H9 (cell line): ENCODE measurements around the gene ZBTB16. TPM values are rescaled to one million over a fixed set of nuclear protein-coding genes. Genes with fewer than 3 reads are reported as not detected.

ENCODE experiments used
- DNase-seq: peaks from one replicate; pipeline ENCODE4 v3.0.0-alpha.2; 2017
- H2AFZ ChIP-seq: one replicate; pipeline ENCODE4 v1.6.1; 2013; ENCODE audit warnings: mild to moderate bottlenecking, low read length, control low read depth, moderate library complexity
- H2AK5ac ChIP-seq: 2 replicates; pipeline ENCODE4 v1.6.1; 2013; ENCODE audit warnings: low read length, control low read depth, mixed read lengths; ENCODE audit not compliant: insufficient read length
- H2BK120ac ChIP-seq: one replicate; pipeline ENCODE4 v1.6.1; 2013; ENCODE audit warnings: low read depth, mild to moderate bottlenecking, low read length, control low read depth, inconsistent platforms; ENCODE audit not compliant: poor library complexity, severe bottlenecking
- H2BK12ac ChIP-seq: 2 replicates; pipeline ENCODE4 v1.6.1; 2013; ENCODE audit warnings: low read length, control low read depth, mixed read lengths, low read depth; ENCODE audit not compliant: insufficient read length
- H2BK15ac ChIP-seq: 2 replicates; pipeline ENCODE4 v1.6.1; 2013; ENCODE audit warnings: low read depth, low read length, control low read depth
- H2BK20ac ChIP-seq: one replicate; pipeline ENCODE4 v1.6.1; 2013; ENCODE audit warnings: low read depth, mild to moderate bottlenecking, low read length, control low read depth, inconsistent platforms; ENCODE audit not compliant: poor library complexity, severe bottlenecking
- H2BK5ac ChIP-seq: 2 replicates; pipeline ENCODE4 v1.6.1; 2013; ENCODE audit warnings: low read length, control low read depth, mixed read lengths; ENCODE audit not compliant: insufficient read length
- H3K14ac ChIP-seq: 2 replicates; pipeline ENCODE4 v1.6.1; 2013; ENCODE audit warnings: low read length, control low read depth; ENCODE audit not compliant: insufficient read depth
- H3K18ac ChIP-seq: 2 replicates; pipeline ENCODE4 v1.6.1; 2013; ENCODE audit warnings: low read depth, mild to moderate bottlenecking, mixed read lengths, low read length, control low read depth; ENCODE audit not compliant: insufficient read length
- H3K23ac ChIP-seq: 2 replicates; pipeline ENCODE4 v1.6.1; 2013; ENCODE audit warnings: low read length, control low read depth, mixed read lengths, low read depth; ENCODE audit not compliant: insufficient read length
- H3K23me2 ChIP-seq: 2 replicates; pipeline ENCODE4 v1.6.1; 2013; ENCODE audit warnings: low read depth, mild to moderate bottlenecking, mixed read lengths, low read length, control low read depth; ENCODE audit not compliant: insufficient read length, poor library complexity, severe bottlenecking
- H3K27ac ChIP-seq: 2 replicates; pipeline ENCODE4 v1.5.1; 2013; ENCODE audit warnings: low read length, control low read depth, mixed read lengths, low read depth; ENCODE audit not compliant: insufficient read length
- H3K27me3 ChIP-seq: 2 replicates; pipeline ENCODE4 v1.6.1; 2013; ENCODE audit warnings: low read length, control low read depth, inconsistent platforms; ENCODE audit not compliant: insufficient read depth
- H3K4ac ChIP-seq: 2 replicates; pipeline ENCODE4 v1.6.1; 2013; ENCODE audit warnings: low read depth, mild to moderate bottlenecking, control low read depth, inconsistent platforms, low read length, moderate library complexity
- H3K4me1 ChIP-seq: 2 replicates; pipeline ENCODE4 v1.6.1; 2013; ENCODE audit warnings: low read length, control low read depth, inconsistent platforms; ENCODE audit not compliant: insufficient read depth
- H3K4me2 ChIP-seq: 2 replicates; pipeline ENCODE4 v1.6.1; 2013; ENCODE audit warnings: low read length, control low read depth, mixed read lengths; ENCODE audit not compliant: insufficient read length, insufficient read depth
- H3K56ac ChIP-seq: 2 replicates; pipeline ENCODE4 v1.6.1; 2013; ENCODE audit warnings: low read depth, mild to moderate bottlenecking, mixed read lengths, low read length, control low read depth; ENCODE audit not compliant: insufficient read length
- H3K79me1 ChIP-seq: 2 replicates; pipeline ENCODE4 v1.6.1; 2013; ENCODE audit warnings: low read depth, mild to moderate bottlenecking, moderate library complexity, low read length, control low read depth, inconsistent platforms; ENCODE audit not compliant: insufficient read depth, poor library complexity, severe bottlenecking
- H3K79me2 ChIP-seq: 2 replicates; pipeline ENCODE4 v1.6.1; 2013; ENCODE audit warnings: low read length, control low read depth, inconsistent platforms; ENCODE audit not compliant: insufficient read depth
- H3K9ac ChIP-seq: 2 replicates; pipeline ENCODE4 v1.6.1; 2013; ENCODE audit warnings: low read length, control low read depth, mixed read lengths; ENCODE audit not compliant: insufficient read length; ENCODE audit errors: extremely low read depth
- H3K9me3 ChIP-seq: one replicate; pipeline ENCODE4 v1.6.1; 2013; ENCODE audit warnings: low read depth, low read length, inconsistent platforms; ENCODE audit not compliant: control insufficient read depth
- H3T11ph ChIP-seq: one replicate; pipeline ENCODE4 v1.6.1; 2013; ENCODE audit warnings: mild to moderate bottlenecking, low read length, control low read depth, inconsistent platforms
- H4K20me1 ChIP-seq: one replicate; pipeline ENCODE4 v1.6.1; 2013; ENCODE audit not compliant: control insufficient read depth, insufficient read length, insufficient read depth
- H4K5ac ChIP-seq: 2 replicates; pipeline ENCODE4 v1.6.1; 2013; ENCODE audit warnings: low read depth, mild to moderate bottlenecking, mixed read lengths, low read length, control low read depth; ENCODE audit not compliant: insufficient read length
- H4K8ac ChIP-seq: replicated peaks from 2 replicates; pipeline ENCODE4 v1.6.1; 2013; ENCODE audit warnings: low read length, control low read depth, mixed read lengths, low read depth; ENCODE audit not compliant: insufficient read length
- H4K91ac ChIP-seq: 2 replicates; pipeline ENCODE4 v1.6.1; 2013; ENCODE audit warnings: low read depth, mild to moderate bottlenecking, moderate library complexity, mixed read lengths, low read length, control low read depth; ENCODE audit not compliant: insufficient read length
- H3K27ac Mint-ChIP-seq, 3 experiments: 2 replicates in 2 of 3; 3 replicates in 1 of 3; pipeline ENCODE4 v1.8.0; 2020 to 2021; ENCODE audit warnings: mixed read lengths in 3 of 3, mild to moderate bottlenecking in 1 of 3, moderate library complexity in 1 of 3
- H3K27me3 Mint-ChIP-seq: 2 replicates; pipeline ENCODE4 v1.8.0; 2021; ENCODE audit warnings: low read depth, mild to moderate bottlenecking, moderate library complexity, mixed read lengths
- H3K36me3 Mint-ChIP-seq, 3 experiments: 2 replicates in 2 of 3; 3 replicates in 1 of 3; pipeline ENCODE4 v1.8.0; 2020 to 2021; ENCODE audit warnings: low read depth in 3 of 3, mixed read lengths in 3 of 3; ENCODE audit not compliant: insufficient read depth in 1 of 3
- H3K4me1 Mint-ChIP-seq, 2 experiments: 2 replicates each; pipeline ENCODE4 v1.8.0; 2020; ENCODE audit warnings: mixed read lengths in 2 of 2
- H3K4me3 Mint-ChIP-seq, 2 experiments: 2 replicates in 1 of 2; 3 replicates in 1 of 2; pipeline ENCODE4 v1.8.0; 2020 to 2021; ENCODE audit warnings: mild to moderate bottlenecking in 2 of 2, mixed read lengths in 2 of 2, moderate library complexity in 1 of 2
- H3K9me3 Mint-ChIP-seq, 2 experiments: 2 replicates in 1 of 2; 3 replicates in 1 of 2; pipeline ENCODE4 v1.8.0; 2020; ENCODE audit warnings: mild to moderate bottlenecking in 2 of 2, mixed read lengths in 2 of 2, moderate library complexity in 1 of 2
- WGBS: extraction: QIAGEN DNeasy Blood & Tissue Kit; methylation state at CpG from one replicate; pipeline ENCODE4 v1.1.7; 2013; ENCODE audit warnings: missing lambda C conversion rate, low lambda C conversion rate, mixed read lengths; ENCODE audit not compliant: insufficient read length; ENCODE audit errors: extremely low coverage; 5-methylcytosine and 5-hydroxymethylcytosine counted together
- total RNA-seq: library from RNA; stranded (reverse); gene quantifications from 2 replicates; pipeline ENCODE4 v1.2.1, GENCODE V29; 2021
- TF ChIP-seq, protein P1 (sequence below): fragments of 200-600 bp; sonication (generic); conservative IDR thresholded peaks from 3 replicates; pipeline ENCODE4 v1.8.0; 2021; ENCODE audit warnings: antibody characterized with exemption, mild to moderate bottlenecking

The ZBTB16 gene
- total RNA-seq, 1 experiment from 2014 or later, result not detected

DNA sequence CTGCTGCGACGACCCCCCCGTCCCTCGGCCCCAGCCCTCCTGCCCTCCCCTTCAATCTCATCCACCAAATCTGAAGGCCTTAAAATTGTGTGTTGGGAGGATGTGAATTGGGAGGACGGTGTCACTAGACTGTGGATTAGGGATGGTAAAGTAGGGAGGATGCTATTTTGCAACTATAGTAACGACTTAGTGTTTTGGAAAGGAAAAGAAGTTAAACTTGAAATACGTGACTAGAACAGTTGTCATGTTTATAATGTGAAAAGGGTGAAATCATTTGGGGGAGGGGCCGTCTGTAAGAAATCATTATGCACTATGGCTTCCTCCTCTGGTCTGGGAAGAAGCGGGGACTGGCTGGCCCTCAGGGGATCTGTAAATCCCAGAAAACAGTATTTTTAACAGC, 193.3 kb downstream of the ZBTB16 start:
- H4K5ac ChIP-seq, result no peak overlapping the region
- H4K91ac ChIP-seq, result no peak overlapping the region
- no peak overlapping the region for H3T11ph ChIP-seq
- H2BK5ac ChIP-seq, result no peak overlapping the region
- Mint-ChIP-seq H3K36me3 (no peaks in the 10 kb centered on the region), H3K27me3 (peaks cover 11% of the 10 kb centered on the region), H3K4me3 (no peak overlapping the region), H3K9me3 (no peaks in the 10 kb centered on the region; a peak in 1 of 5 replicates), H3K27ac (no peak overlapping the region), H3K4me1 (peaks cover 15 to 43% of the 10 kb centered on the region in 2 experiments)
- peaks cover 3% of the 10 kb centered on the region; the same call in 1 of the 2 replicates for H3K4me1 ChIP-seq
- H2BK120ac ChIP-seq, result no peak overlapping the region
- no peaks in the 10 kb centered on the region for H3K79me2 ChIP-seq
- H3K4ac ChIP-seq, result no peak overlapping the region
- no peaks in the 10 kb centered on the region for H3K23me2 ChIP-seq
- DNase-seq, result no peak
- no peak overlapping the region for H3K56ac ChIP-seq
- TF ChIP-seq, protein P1, sequence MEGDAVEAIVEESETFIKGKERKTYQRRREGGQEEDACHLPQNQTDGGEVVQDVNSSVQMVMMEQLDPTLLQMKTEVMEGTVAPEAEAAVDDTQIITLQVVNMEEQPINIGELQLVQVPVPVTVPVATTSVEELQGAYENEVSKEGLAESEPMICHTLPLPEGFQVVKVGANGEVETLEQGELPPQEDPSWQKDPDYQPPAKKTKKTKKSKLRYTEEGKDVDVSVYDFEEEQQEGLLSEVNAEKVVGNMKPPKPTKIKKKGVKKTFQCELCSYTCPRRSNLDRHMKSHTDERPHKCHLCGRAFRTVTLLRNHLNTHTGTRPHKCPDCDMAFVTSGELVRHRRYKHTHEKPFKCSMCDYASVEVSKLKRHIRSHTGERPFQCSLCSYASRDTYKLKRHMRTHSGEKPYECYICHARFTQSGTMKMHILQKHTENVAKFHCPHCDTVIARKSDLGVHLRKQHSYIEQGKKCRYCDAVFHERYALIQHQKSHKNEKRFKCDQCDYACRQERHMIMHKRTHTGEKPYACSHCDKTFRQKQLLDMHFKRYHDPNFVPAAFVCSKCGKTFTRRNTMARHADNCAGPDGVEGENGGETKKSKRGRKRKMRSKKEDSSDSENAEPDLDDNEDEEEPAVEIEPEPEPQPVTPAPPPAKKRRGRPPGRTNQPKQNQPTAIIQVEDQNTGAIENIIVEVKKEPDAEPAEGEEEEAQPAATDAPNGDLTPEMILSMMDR, result no peak
- no peak overlapping the region for H4K8ac ChIP-seq
- H3K27ac ChIP-seq, result no peak overlapping the region
- no peaks in the 10 kb centered on the region for H3K27me3 ChIP-seq
- H3K18ac ChIP-seq, result no peak overlapping the region
- H4K20me1 ChIP-seq, result no peaks in the 10 kb centered on the region
- no peak overlapping the region for H3K14ac ChIP-seq
- H3K4me2 ChIP-seq, result no peak overlapping the region
- H2AK5ac ChIP-seq, result no peak overlapping the region
- no peaks in the 10 kb centered on the region for H3K9me3 ChIP-seq
- H2AFZ ChIP-seq, result no peak overlapping the region
- WGBS, result no CpG with 5 or more reads among the region's 9 CpGs
- H3K23ac ChIP-seq, result no peak overlapping the region
- H2BK15ac ChIP-seq, result no peak overlapping the region
- no peaks in the 10 kb centered on the region for H3K79me1 ChIP-seq
- H3K9ac ChIP-seq, result no peak overlapping the region
- no peak overlapping the region for H2BK20ac ChIP-seq
- no peak overlapping the region for H2BK12ac ChIP-seq
